Endothelial cell of umbilical vein (primary cell): Measurements from ENCODE around the gene KLK13.

ENCODE experiments used
- FOS ChIP-seq: IDR thresholded peaks from 2 replicates; pipeline ENCODE4 v1.6.1; 2011; ENCODE audit warnings: mild to moderate bottlenecking, low read length, moderate library complexity, borderline replicate concordance; ENCODE audit not compliant: insufficient read depth
- JUN ChIP-seq: IDR thresholded peaks from 2 replicates; pipeline ENCODE4 v1.6.1; 2011; ENCODE audit warnings: borderline replicate concordance, low read depth; ENCODE audit not compliant: insufficient read length, insufficient read depth
- MYC ChIP-seq: IDR thresholded peaks from one replicate; pipeline ENCODE4 v1.6.1; 2011; ENCODE audit warnings: mild to moderate bottlenecking, low read depth, low read length
- POLR2A ChIP-seq: IDR thresholded peaks from 2 replicates; pipeline ENCODE4 v1.6.1; 2012; ENCODE audit warnings: low read depth, mild to moderate bottlenecking, control low read depth, low read length
- POLR2AphosphoS5 ChIP-seq: IDR thresholded peaks from 2 replicates; pipeline ENCODE4 v1.6.1; 2012; ENCODE audit warnings: low read depth, mild to moderate bottlenecking, control low read depth, low read length, moderate library complexity; ENCODE audit not compliant: insufficient read depth
- TF ChIP-seq, protein P1 (sequence below), 2 donors: IDR thresholded peaks; 1 replicate in 1 of 2; 2 replicates in 1 of 2; pipeline ENCODE4 v1.5.1; 2011; ENCODE audit warnings: low read length in 2 of 2, mild to moderate bottlenecking in 2 of 2, moderate library complexity in 2 of 2, control low read depth in 1 of 2, inconsistent platforms in 1 of 2, low read depth in 1 of 2; ENCODE audit not compliant: insufficient read depth in 1 of 2; ENCODE audit errors: extremely low read depth in 1 of 2

DNA sequence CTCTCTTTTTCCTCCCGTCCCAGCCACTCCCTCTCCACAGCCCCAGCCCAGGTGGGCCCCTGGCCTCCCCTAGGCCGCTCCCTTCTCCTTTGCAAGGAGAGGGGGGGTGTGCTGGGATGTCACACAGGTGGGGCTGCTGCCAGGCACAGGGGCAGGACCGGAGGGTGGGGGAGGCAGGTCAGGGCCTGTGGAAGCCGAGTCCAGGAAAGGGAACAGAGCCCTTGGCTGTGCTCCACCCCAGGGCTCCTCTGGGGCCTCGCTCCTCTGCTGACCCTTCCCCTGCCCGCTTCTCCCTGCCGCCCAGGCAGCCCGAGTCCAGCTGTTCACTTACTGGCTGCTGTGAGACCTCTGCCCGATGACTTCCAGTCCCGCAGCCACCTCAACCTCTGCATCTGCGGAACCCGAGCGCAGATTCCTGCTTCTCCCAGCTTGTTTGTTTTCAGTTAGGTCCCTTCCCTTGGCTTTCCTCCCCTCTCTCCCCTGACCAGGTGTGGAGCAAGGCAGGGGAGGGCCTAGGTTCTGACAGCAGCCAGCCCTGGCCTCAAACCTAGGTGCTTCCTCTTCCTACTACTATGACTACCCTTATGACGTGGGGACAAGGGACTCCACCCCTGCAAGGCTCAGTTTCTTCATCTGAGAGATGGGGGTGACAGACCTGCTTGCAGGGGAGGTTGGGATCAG is 37.6 kb downstream of the KLK13 start:
- no peak for TF ChIP-seq POLR2A
- TF ChIP-seq, protein P1, sequence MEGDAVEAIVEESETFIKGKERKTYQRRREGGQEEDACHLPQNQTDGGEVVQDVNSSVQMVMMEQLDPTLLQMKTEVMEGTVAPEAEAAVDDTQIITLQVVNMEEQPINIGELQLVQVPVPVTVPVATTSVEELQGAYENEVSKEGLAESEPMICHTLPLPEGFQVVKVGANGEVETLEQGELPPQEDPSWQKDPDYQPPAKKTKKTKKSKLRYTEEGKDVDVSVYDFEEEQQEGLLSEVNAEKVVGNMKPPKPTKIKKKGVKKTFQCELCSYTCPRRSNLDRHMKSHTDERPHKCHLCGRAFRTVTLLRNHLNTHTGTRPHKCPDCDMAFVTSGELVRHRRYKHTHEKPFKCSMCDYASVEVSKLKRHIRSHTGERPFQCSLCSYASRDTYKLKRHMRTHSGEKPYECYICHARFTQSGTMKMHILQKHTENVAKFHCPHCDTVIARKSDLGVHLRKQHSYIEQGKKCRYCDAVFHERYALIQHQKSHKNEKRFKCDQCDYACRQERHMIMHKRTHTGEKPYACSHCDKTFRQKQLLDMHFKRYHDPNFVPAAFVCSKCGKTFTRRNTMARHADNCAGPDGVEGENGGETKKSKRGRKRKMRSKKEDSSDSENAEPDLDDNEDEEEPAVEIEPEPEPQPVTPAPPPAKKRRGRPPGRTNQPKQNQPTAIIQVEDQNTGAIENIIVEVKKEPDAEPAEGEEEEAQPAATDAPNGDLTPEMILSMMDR (IDR thresholded peaks at IDR 0.05; ENCODE audit: extremely low read depth in 1 of 2, insufficient read depth in 1 of 2, low read depth in 1 of 2, low read length in 2 of 2): no peak
- no peak for TF ChIP-seq FOS
- no peak for TF ChIP-seq MYC
- no peak for TF ChIP-seq JUN
- no peak for TF ChIP-seq POLR2AphosphoS5
